WI38 (cell line): Measurements from ENCODE around the gene TNC.

Experiments
- H3K4me3 ChIP-seq: 2 replicates; pipeline ENCODE4 v1.5.1; 2011; ENCODE audit warnings: low read depth, mild to moderate bottlenecking, control low read depth, low read length
- CTCF ChIP-seq: IDR thresholded peaks from 2 replicates; pipeline ENCODE4 v1.5.1; 2012; ENCODE audit warnings: low read depth, mild to moderate bottlenecking, control low read depth, low read length

Gene TNC

GRCh38 chr9:115117999-115118878 lies at the start of gene TNC:
Gene TNC (minus strand): TSS chr9:115118157. CDS start chr9:115091018, 27,139 bp downstream.
- TF ChIP-seq CTCF: no peak

DNA sequence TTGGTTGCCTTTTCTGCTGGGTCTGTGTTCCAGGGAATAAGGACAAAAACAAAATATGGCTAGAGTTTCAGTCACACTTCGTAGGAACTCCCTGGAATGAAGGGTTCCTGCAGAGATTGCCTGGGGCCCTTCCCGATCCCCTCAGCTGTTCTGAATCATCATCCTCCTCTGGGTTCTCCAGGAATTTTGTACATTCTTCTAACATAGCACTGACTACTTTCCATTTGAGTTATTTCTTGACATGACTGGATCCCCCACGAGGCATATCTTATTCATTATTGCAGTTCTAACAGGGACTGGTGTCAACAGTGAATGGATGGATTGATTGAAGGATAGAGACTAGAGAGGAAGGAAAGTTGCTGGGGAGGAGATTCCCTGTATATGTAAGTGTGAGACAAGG lies 49.2 kb upstream of the TNC start:
- no peak for TF ChIP-seq CTCF
- no peak overlapping the region for H3K4me3 ChIP-seq

More at GRCh38 chr9:115117999-115118878, at the start of gene TNC:
- H3K4me3 ChIP-seq: peak within 1 kb of the TSS; percentile 69

DNA sequence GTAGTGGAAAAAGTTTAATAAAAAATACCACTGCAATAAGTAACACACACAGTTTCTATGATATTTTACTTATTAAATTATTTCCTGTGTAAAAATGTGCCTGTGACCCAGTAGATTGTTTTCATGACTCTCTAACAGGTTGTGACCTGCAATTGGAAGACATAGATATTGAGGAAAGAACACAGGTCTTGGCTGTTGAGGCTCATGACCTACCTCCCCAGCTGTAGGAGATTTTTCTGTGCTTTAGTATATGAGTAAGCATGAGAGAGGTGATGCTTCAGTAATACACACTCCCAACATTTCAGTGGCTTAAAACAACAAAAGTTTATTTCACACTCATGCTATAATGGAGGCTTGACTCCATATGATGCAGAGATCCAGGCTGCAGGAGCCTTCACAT lies 47.3 kb upstream of the TNC start:
- no peak overlapping the region for H3K4me3 ChIP-seq
- TF ChIP-seq CTCF: no peak

DNA sequence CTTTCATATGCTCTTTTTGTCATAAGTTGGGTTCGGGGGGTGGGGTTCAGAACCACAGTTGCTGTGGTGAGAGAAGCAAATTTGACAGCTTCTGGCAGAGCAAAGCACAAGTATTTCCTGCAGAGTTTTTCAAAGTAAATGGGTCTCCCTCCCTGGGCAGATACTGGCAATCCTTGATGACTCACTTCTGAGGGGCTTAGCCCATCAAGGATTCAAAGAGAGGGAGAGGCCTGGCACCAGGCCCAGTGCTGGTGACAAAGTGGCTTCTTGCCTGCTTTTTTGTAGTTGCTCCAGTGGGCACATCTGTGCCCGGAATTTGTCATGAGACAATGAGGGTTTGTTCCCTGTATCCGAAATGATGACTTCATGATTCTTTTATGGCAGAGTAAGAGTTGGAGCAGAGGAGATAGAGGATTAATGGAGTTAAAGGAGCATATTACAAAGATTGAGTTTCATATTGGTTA lies 46.6 kb upstream of the TNC start:
- no peak for TF ChIP-seq CTCF
- H3K4me3 ChIP-seq: no peak overlapping the region

- no peak for TF ChIP-seq CTCF
- no peak overlapping the region for H3K4me3 ChIP-seq
These were observed 45.0 kb upstream of the TNC start for GRCh38 chr9:115162946-115163345.

DNA sequence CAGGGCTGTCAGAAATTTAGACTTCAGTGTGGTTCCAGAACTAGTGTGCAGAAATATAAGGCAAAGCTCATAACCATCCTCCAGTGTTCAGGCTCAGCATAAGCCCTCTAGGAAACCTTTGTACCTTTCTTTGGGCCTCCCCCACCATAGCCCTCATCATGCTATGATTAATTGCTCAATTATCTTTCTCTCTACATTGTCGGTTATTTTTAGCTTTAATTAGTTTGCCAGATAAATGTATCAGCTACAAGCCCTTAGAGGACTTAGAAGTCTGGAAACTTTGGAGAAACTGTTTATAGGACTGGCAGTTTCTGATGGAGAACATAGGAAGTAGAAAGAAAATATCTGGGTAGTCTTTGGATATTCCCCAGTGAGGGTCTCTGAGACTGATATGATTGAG lies 43.5 kb upstream of the TNC start:
- no peak for TF ChIP-seq CTCF
- H3K4me3 ChIP-seq: no peak overlapping the region
